ENCODE measurements around the gene FAM180B. TPM values are rescaled to one million over a fixed set of nuclear protein-coding genes. Genes with fewer than 3 reads are reported as not detected.
A peak's percentile ranks its signal among the peaks of the same experiment; 100 is the strongest.

FAM180B gene
- polyA plus RNA-seq, 1 experiment: not detected

- H3K27me3 ChIP-seq (ENCODE audit: control insufficient read depth, insufficient read depth, low read length): no peaks in the 10 kb centered on the region
- POLR2A ChIA-PET: interaction anchor here (0.7 kb wide), 1 partner anchor 62 kb away, joined by 4 read pairs; no protein-coding TSS in a partner anchor
- TF ChIP-seq CTCF (IDR thresholded peaks at IDR 0.05; ENCODE audit: insufficient read depth, low read depth, low read length): no peak
- H3K36me3 ChIP-seq (ENCODE audit: control insufficient read depth, insufficient read depth, low read length): peaks cover 2% of the 10 kb centered on the region
- DNase-seq (ENCODE audit: low read depth): no peak
- peak overlapping the region; percentile 68 for H3K4me3 ChIP-seq (ENCODE audit: low read depth, low read length)
- CTCF ChIA-PET: interaction anchor here (1.0 to 2.1 kb wide), 4 partner anchors 10 to 64 kb away, joined by 3 to 12 read pairs (median 5); partner anchors contain the start of gene CELF1
Observed at GRCh38 chr11:47564933-47565339, 21.5 kb upstream of the FAM180B start.

- ChIA-PET CTCF (interaction anchor here (1.0 to 2.1 kb wide), 5 partner anchors 11 to 191 kb away, joined by 3 to 12 read pairs (median 3); partner anchors contain the start of gene CELF1), POLR2A (no interaction called here)
- H3K36me3 ChIP-seq (ENCODE audit: control insufficient read depth, insufficient read depth, low read length): peaks cover 2% of the 10 kb centered on the region
- H3K27me3 ChIP-seq (ENCODE audit: control insufficient read depth, insufficient read depth, low read length): no peaks in the 10 kb centered on the region
- peak within 1 kb of the TSS; percentile 68 for H3K4me3 ChIP-seq (ENCODE audit: low read depth, low read length)
- no peak for TF ChIP-seq CTCF (IDR thresholded peaks at IDR 0.05; ENCODE audit: insufficient read depth, low read depth, low read length)
- no peak for DNase-seq (ENCODE audit: low read depth)
Observed at GRCh38 chr11:47565340-47566148, 20.9 kb upstream of the FAM180B start, which contains the start of gene PTPMT1. Gene PTPMT1 (plus strand): TSS chr11:47565599. CDS start chr11:47565623, 24 bp downstream.

- ChIA-PET POLR2A (interaction anchor here (0.7 kb wide), 2 partner anchors 11 to 44 kb away, joined by 9 to 10 read pairs; no protein-coding TSS in a partner anchor), CTCF (interaction anchor here (1.4 to 1.8 kb wide), 2 partner anchors 11 to 192 kb away, joined by 3 to 7 read pairs; no protein-coding TSS in a partner anchor)
- no peaks in the 10 kb centered on the region for H3K27me3 ChIP-seq (ENCODE audit: control insufficient read depth, insufficient read depth, low read length)
- H3K36me3 ChIP-seq (ENCODE audit: control insufficient read depth, insufficient read depth, low read length): peaks cover 2% of the 10 kb centered on the region
- peak overlapping the region; percentile 68 for H3K4me3 ChIP-seq (ENCODE audit: low read depth, low read length)
- DNase-seq (ENCODE audit: low read depth): no peak
- TF ChIP-seq CTCF (IDR thresholded peaks at IDR 0.05; ENCODE audit: insufficient read depth, low read depth, low read length): no peak
Observed at GRCh38 chr11:47566149-47566698, 20.3 kb upstream of the FAM180B start.

GRCh38 chr11:47569646-47570045 is 16.8 kb upstream of the FAM180B start:
- DNase-seq (ENCODE audit: low read depth): no peak
- no peak for TF ChIP-seq CTCF (IDR thresholded peaks at IDR 0.05; ENCODE audit: insufficient read depth, low read depth, low read length)
- H3K4me3 ChIP-seq (ENCODE audit: low read depth, low read length): no peak overlapping the region
- peaks cover 8% of the 10 kb centered on the region for H3K36me3 ChIP-seq (ENCODE audit: control insufficient read depth, insufficient read depth, low read length)
- ChIA-PET POLR2A (no interaction called here), CTCF (no interaction called here)
- no peaks in the 10 kb centered on the region for H3K27me3 ChIP-seq (ENCODE audit: control insufficient read depth, insufficient read depth, low read length)

Measured in BJ (cell line).